Loucy (cell line): ENCODE data around the gene KAT5.
"Not testable (repeated sequence)": the region's sequence is repeated elsewhere in the genome, so short reads cannot be mapped to it uniquely, and the experiment has no call there.

Experiments used
- H2AFZ ChIP-seq: fragments of 200-600 bp; sonication (generic); 2 replicates; pipeline ENCODE4 v1.6.0; 2016; ENCODE audit warnings: antibody characterized with exemption, mild to moderate bottlenecking, low read length, moderate library complexity
- H3F3A ChIP-seq: fragments of 200-600 bp; 2 replicates; pipeline ENCODE4 v1.6.0; 2016; ENCODE audit warnings: antibody characterized with exemption, low read depth, mild to moderate bottlenecking
- H3K27me3 ChIP-seq: fragments of 200-600 bp; sonication (generic); 2 replicates; pipeline ENCODE4 v1.6.1; 2014; ENCODE audit warnings: low read length, mild to moderate bottlenecking; ENCODE audit not compliant: insufficient read depth, poor library complexity, severe bottlenecking
- H3K36me3 ChIP-seq: fragments of 200-600 bp; sonication (generic); 2 replicates; pipeline ENCODE4 v1.6.1; 2016; ENCODE audit warnings: low read length; ENCODE audit not compliant: insufficient read depth
- H3K4me1 ChIP-seq: fragments of 200-600 bp; sonication (generic); 2 replicates; pipeline ENCODE4 v1.5.1; 2014; ENCODE audit warnings: low read length, mild to moderate bottlenecking; ENCODE audit not compliant: insufficient read depth, poor library complexity, severe bottlenecking
- H3K4me2 ChIP-seq: fragments of 200-600 bp; sonication (generic); 2 replicates; pipeline ENCODE4 v1.6.0; 2014; ENCODE audit warnings: antibody characterized with exemption, low read length, low read depth, mild to moderate bottlenecking; ENCODE audit not compliant: poor library complexity, severe bottlenecking
- H3K4me3 ChIP-seq: fragments of 200-600 bp; sonication (generic); 2 replicates; pipeline ENCODE4 v1.5.1; 2014; ENCODE audit warnings: low read length, mild to moderate bottlenecking, mixed read lengths; ENCODE audit not compliant: poor library complexity, severe bottlenecking
- H3K79me2 ChIP-seq: fragments of 200-600 bp; sonication (generic); 2 replicates; pipeline ENCODE4 v1.6.1; 2014; ENCODE audit warnings: low read length; ENCODE audit not compliant: insufficient read depth
- H3K9ac ChIP-seq: fragments of 200-600 bp; sonication (generic); 2 replicates; pipeline ENCODE4 v1.6.0; 2014; ENCODE audit warnings: mild to moderate bottlenecking, low read depth, low read length, moderate library complexity; ENCODE audit not compliant: poor library complexity, severe bottlenecking
- H3K9me2 ChIP-seq: fragments of 200-600 bp; sonication (generic); replicated peaks from 2 replicates; pipeline ENCODE4 v1.6.1; 2016; ENCODE audit warnings: low read depth, low read length, mixed read lengths
- H3K9me3 ChIP-seq: fragments of 200-600 bp; sonication (generic); 2 replicates; pipeline ENCODE4 v1.6.1; 2014; ENCODE audit warnings: mild to moderate bottlenecking, antibody characterized with exemption, low read length, low read depth; ENCODE audit not compliant: insufficient read depth
- H4K20me1 ChIP-seq: fragments of 200-600 bp; sonication (generic); 2 replicates; pipeline ENCODE4 v1.6.0; 2014; ENCODE audit warnings: antibody characterized with exemption, low read length, mild to moderate bottlenecking; ENCODE audit not compliant: insufficient read depth, poor library complexity, severe bottlenecking
- CTCF ChIP-seq: fragments of 200-600 bp; sonication (generic); conservative IDR thresholded peaks from 2 replicates; pipeline ENCODE4 v1.5.1; 2014; ENCODE audit warnings: mild to moderate bottlenecking, antibody characterized with exemption, low read length
- EZH2phosphoT487 ChIP-seq: fragments of 200-600 bp; IDR thresholded peaks from 2 replicates; pipeline ENCODE4 v1.6.1; 2018; ENCODE audit warnings: antibody characterized with exemption, mild to moderate bottlenecking, moderate library complexity, borderline replicate concordance

Gene KAT5

GRCh38 chr11:65685981-65686380, 26.1 kb upstream of the KAT5 start:
- Histone ChIP-seq H3F3A (no peaks in the 10 kb centered on the region), H3K4me1 (no peaks in the 10 kb centered on the region), H3K79me2 (no peaks in the 10 kb centered on the region), H4K20me1 (no peaks in the 10 kb centered on the region), H2AFZ (no peak overlapping the region), H3K9me2 (no peaks in the 10 kb centered on the region), H3K4me3 (no peak overlapping the region), H3K27me3 (no peaks in the 10 kb centered on the region), H3K36me3 (no peaks in the 10 kb centered on the region), H3K9me3 (no peaks in the 10 kb centered on the region), H3K9ac (no peak overlapping the region), H3K4me2 (no peak overlapping the region)
- no peak for TF ChIP-seq EZH2phosphoT487
- TF ChIP-seq CTCF: no peak

- H3K4me3 ChIP-seq, H3K27me3 ChIP-seq, H3K36me3 ChIP-seq, H3K4me1 ChIP-seq, H3K4me2 ChIP-seq, H3K9ac ChIP-seq, H3K79me2 ChIP-seq, H3K9me2 ChIP-seq, H2AFZ ChIP-seq, H3F3A ChIP-seq, H4K20me1 ChIP-seq, H3K9me3 ChIP-seq: not testable (repeated sequence)
Measured at GRCh38 chr11:65691847-65692246, 20.2 kb upstream of the KAT5 start.

- H3K9me2 ChIP-seq: no peaks in the 10 kb centered on the region
- H3K4me1 ChIP-seq: no peaks in the 10 kb centered on the region
- no peaks in the 10 kb centered on the region for H3K9me3 ChIP-seq
- no peak overlapping the region for H3K4me3 ChIP-seq
- H3F3A ChIP-seq: no peaks in the 10 kb centered on the region
- no peak overlapping the region for H2AFZ ChIP-seq
- H4K20me1 ChIP-seq: no peaks in the 10 kb centered on the region
- TF ChIP-seq CTCF (no peak), EZH2phosphoT487 (no peak)
- H3K79me2 ChIP-seq: no peaks in the 10 kb centered on the region
- H3K36me3 ChIP-seq: no peaks in the 10 kb centered on the region
- H3K9ac ChIP-seq: no peak overlapping the region
- H3K4me2 ChIP-seq: no peak overlapping the region
- H3K27me3 ChIP-seq: no peaks in the 10 kb centered on the region
Measured at GRCh38 chr11:65692367-65692766, 19.7 kb upstream of the KAT5 start.

- H3F3A ChIP-seq: no peaks in the 10 kb centered on the region
- no peak overlapping the region for H2AFZ ChIP-seq
- no peaks in the 10 kb centered on the region for H3K4me1 ChIP-seq
- H3K36me3 ChIP-seq: no peaks in the 10 kb centered on the region
- H3K4me3 ChIP-seq: no peak overlapping the region
- H3K9me2 ChIP-seq: no peaks in the 10 kb centered on the region
- no peaks in the 10 kb centered on the region for H3K27me3 ChIP-seq
- H3K9ac ChIP-seq: no peak overlapping the region
- no peaks in the 10 kb centered on the region for H4K20me1 ChIP-seq
- no peaks in the 10 kb centered on the region for H3K79me2 ChIP-seq
- no peaks in the 10 kb centered on the region for H3K9me3 ChIP-seq
- H3K4me2 ChIP-seq: no peak overlapping the region
- TF ChIP-seq CTCF: no peak
- no peak for TF ChIP-seq EZH2phosphoT487
Measured at GRCh38 chr11:65695459-65696241, 16.4 kb upstream of the KAT5 start.
